H9 (cell line): Measurements from ENCODE around the gene FSD1. TPM values are rescaled to one million over a fixed set of nuclear protein-coding genes. Genes with fewer than 3 reads are reported as not detected.

Source experiments
- DNase-seq: peaks from one replicate; pipeline ENCODE4 v3.0.0-alpha.2; 2017
- H2AFZ ChIP-seq: one replicate; pipeline ENCODE4 v1.6.1; 2013; ENCODE audit warnings: mild to moderate bottlenecking, low read length, control low read depth, moderate library complexity
- H2AK5ac ChIP-seq: 2 replicates; pipeline ENCODE4 v1.6.1; 2013; ENCODE audit warnings: low read length, control low read depth, mixed read lengths; ENCODE audit not compliant: insufficient read length
- H2BK120ac ChIP-seq: one replicate; pipeline ENCODE4 v1.6.1; 2013; ENCODE audit warnings: low read depth, mild to moderate bottlenecking, low read length, control low read depth, inconsistent platforms; ENCODE audit not compliant: poor library complexity, severe bottlenecking
- H2BK12ac ChIP-seq: 2 replicates; pipeline ENCODE4 v1.6.1; 2013; ENCODE audit warnings: low read length, control low read depth, mixed read lengths, low read depth; ENCODE audit not compliant: insufficient read length
- H2BK15ac ChIP-seq: 2 replicates; pipeline ENCODE4 v1.6.1; 2013; ENCODE audit warnings: low read depth, low read length, control low read depth
- H2BK20ac ChIP-seq: one replicate; pipeline ENCODE4 v1.6.1; 2013; ENCODE audit warnings: low read depth, mild to moderate bottlenecking, low read length, control low read depth, inconsistent platforms; ENCODE audit not compliant: poor library complexity, severe bottlenecking
- H2BK5ac ChIP-seq: 2 replicates; pipeline ENCODE4 v1.6.1; 2013; ENCODE audit warnings: low read length, control low read depth, mixed read lengths; ENCODE audit not compliant: insufficient read length
- H3K14ac ChIP-seq: 2 replicates; pipeline ENCODE4 v1.6.1; 2013; ENCODE audit warnings: low read length, control low read depth; ENCODE audit not compliant: insufficient read depth
- H3K18ac ChIP-seq: 2 replicates; pipeline ENCODE4 v1.6.1; 2013; ENCODE audit warnings: low read depth, mild to moderate bottlenecking, mixed read lengths, low read length, control low read depth; ENCODE audit not compliant: insufficient read length
- H3K23ac ChIP-seq: 2 replicates; pipeline ENCODE4 v1.6.1; 2013; ENCODE audit warnings: low read length, control low read depth, mixed read lengths, low read depth; ENCODE audit not compliant: insufficient read length
- H3K23me2 ChIP-seq: 2 replicates; pipeline ENCODE4 v1.6.1; 2013; ENCODE audit warnings: low read depth, mild to moderate bottlenecking, mixed read lengths, low read length, control low read depth; ENCODE audit not compliant: insufficient read length, poor library complexity, severe bottlenecking
- H3K27ac ChIP-seq: 2 replicates; pipeline ENCODE4 v1.5.1; 2013; ENCODE audit warnings: low read length, control low read depth, mixed read lengths, low read depth; ENCODE audit not compliant: insufficient read length
- H3K27me3 ChIP-seq: 2 replicates; pipeline ENCODE4 v1.6.1; 2013; ENCODE audit warnings: low read length, control low read depth, inconsistent platforms; ENCODE audit not compliant: insufficient read depth
- H3K4ac ChIP-seq: 2 replicates; pipeline ENCODE4 v1.6.1; 2013; ENCODE audit warnings: low read depth, mild to moderate bottlenecking, control low read depth, inconsistent platforms, low read length, moderate library complexity
- H3K4me1 ChIP-seq: 2 replicates; pipeline ENCODE4 v1.6.1; 2013; ENCODE audit warnings: low read length, control low read depth, inconsistent platforms; ENCODE audit not compliant: insufficient read depth
- H3K4me2 ChIP-seq: 2 replicates; pipeline ENCODE4 v1.6.1; 2013; ENCODE audit warnings: low read length, control low read depth, mixed read lengths; ENCODE audit not compliant: insufficient read length, insufficient read depth
- H3K56ac ChIP-seq: 2 replicates; pipeline ENCODE4 v1.6.1; 2013; ENCODE audit warnings: low read depth, mild to moderate bottlenecking, mixed read lengths, low read length, control low read depth; ENCODE audit not compliant: insufficient read length
- H3K79me1 ChIP-seq: 2 replicates; pipeline ENCODE4 v1.6.1; 2013; ENCODE audit warnings: low read depth, mild to moderate bottlenecking, moderate library complexity, low read length, control low read depth, inconsistent platforms; ENCODE audit not compliant: insufficient read depth, poor library complexity, severe bottlenecking
- H3K79me2 ChIP-seq: 2 replicates; pipeline ENCODE4 v1.6.1; 2013; ENCODE audit warnings: low read length, control low read depth, inconsistent platforms; ENCODE audit not compliant: insufficient read depth
- H3K9ac ChIP-seq: 2 replicates; pipeline ENCODE4 v1.6.1; 2013; ENCODE audit warnings: low read length, control low read depth, mixed read lengths; ENCODE audit not compliant: insufficient read length; ENCODE audit errors: extremely low read depth
- H3K9me3 ChIP-seq: one replicate; pipeline ENCODE4 v1.6.1; 2013; ENCODE audit warnings: low read depth, low read length, inconsistent platforms; ENCODE audit not compliant: control insufficient read depth
- H3T11ph ChIP-seq: one replicate; pipeline ENCODE4 v1.6.1; 2013; ENCODE audit warnings: mild to moderate bottlenecking, low read length, control low read depth, inconsistent platforms
- H4K20me1 ChIP-seq: one replicate; pipeline ENCODE4 v1.6.1; 2013; ENCODE audit not compliant: control insufficient read depth, insufficient read length, insufficient read depth
- H4K5ac ChIP-seq: 2 replicates; pipeline ENCODE4 v1.6.1; 2013; ENCODE audit warnings: low read depth, mild to moderate bottlenecking, mixed read lengths, low read length, control low read depth; ENCODE audit not compliant: insufficient read length
- H4K8ac ChIP-seq: replicated peaks from 2 replicates; pipeline ENCODE4 v1.6.1; 2013; ENCODE audit warnings: low read length, control low read depth, mixed read lengths, low read depth; ENCODE audit not compliant: insufficient read length
- H4K91ac ChIP-seq: 2 replicates; pipeline ENCODE4 v1.6.1; 2013; ENCODE audit warnings: low read depth, mild to moderate bottlenecking, moderate library complexity, mixed read lengths, low read length, control low read depth; ENCODE audit not compliant: insufficient read length
- H3K27ac Mint-ChIP-seq, 3 experiments: 2 replicates in 2 of 3; 3 replicates in 1 of 3; pipeline ENCODE4 v1.8.0; 2020 to 2021; ENCODE audit warnings: mixed read lengths in 3 of 3, mild to moderate bottlenecking in 1 of 3, moderate library complexity in 1 of 3
- H3K27me3 Mint-ChIP-seq: 2 replicates; pipeline ENCODE4 v1.8.0; 2021; ENCODE audit warnings: low read depth, mild to moderate bottlenecking, moderate library complexity, mixed read lengths
- H3K36me3 Mint-ChIP-seq, 3 experiments: 2 replicates in 2 of 3; 3 replicates in 1 of 3; pipeline ENCODE4 v1.8.0; 2020 to 2021; ENCODE audit warnings: low read depth in 3 of 3, mixed read lengths in 3 of 3; ENCODE audit not compliant: insufficient read depth in 1 of 3
- H3K4me1 Mint-ChIP-seq, 2 experiments: 2 replicates each; pipeline ENCODE4 v1.8.0; 2020; ENCODE audit warnings: mixed read lengths in 2 of 2
- H3K4me3 Mint-ChIP-seq, 2 experiments: 2 replicates in 1 of 2; 3 replicates in 1 of 2; pipeline ENCODE4 v1.8.0; 2020 to 2021; ENCODE audit warnings: mild to moderate bottlenecking in 2 of 2, mixed read lengths in 2 of 2, moderate library complexity in 1 of 2
- H3K9me3 Mint-ChIP-seq, 2 experiments: 2 replicates in 1 of 2; 3 replicates in 1 of 2; pipeline ENCODE4 v1.8.0; 2020; ENCODE audit warnings: mild to moderate bottlenecking in 2 of 2, mixed read lengths in 2 of 2, moderate library complexity in 1 of 2
- WGBS: extraction: QIAGEN DNeasy Blood & Tissue Kit; methylation state at CpG from one replicate; pipeline ENCODE4 v1.1.7; 2013; ENCODE audit warnings: missing lambda C conversion rate, low lambda C conversion rate, mixed read lengths; ENCODE audit not compliant: insufficient read length; ENCODE audit errors: extremely low coverage; 5-methylcytosine and 5-hydroxymethylcytosine counted together
- total RNA-seq: library from RNA; stranded (reverse); gene quantifications from 2 replicates; pipeline ENCODE4 v1.2.1, GENCODE V29; 2021
- TF ChIP-seq, protein P1 (sequence below): fragments of 200-600 bp; sonication (generic); conservative IDR thresholded peaks from 3 replicates; pipeline ENCODE4 v1.8.0; 2021; ENCODE audit warnings: antibody characterized with exemption, mild to moderate bottlenecking

The FSD1 gene
- total RNA-seq, 1 experiment from 2014 or later = 53.6 TPM

DNA sequence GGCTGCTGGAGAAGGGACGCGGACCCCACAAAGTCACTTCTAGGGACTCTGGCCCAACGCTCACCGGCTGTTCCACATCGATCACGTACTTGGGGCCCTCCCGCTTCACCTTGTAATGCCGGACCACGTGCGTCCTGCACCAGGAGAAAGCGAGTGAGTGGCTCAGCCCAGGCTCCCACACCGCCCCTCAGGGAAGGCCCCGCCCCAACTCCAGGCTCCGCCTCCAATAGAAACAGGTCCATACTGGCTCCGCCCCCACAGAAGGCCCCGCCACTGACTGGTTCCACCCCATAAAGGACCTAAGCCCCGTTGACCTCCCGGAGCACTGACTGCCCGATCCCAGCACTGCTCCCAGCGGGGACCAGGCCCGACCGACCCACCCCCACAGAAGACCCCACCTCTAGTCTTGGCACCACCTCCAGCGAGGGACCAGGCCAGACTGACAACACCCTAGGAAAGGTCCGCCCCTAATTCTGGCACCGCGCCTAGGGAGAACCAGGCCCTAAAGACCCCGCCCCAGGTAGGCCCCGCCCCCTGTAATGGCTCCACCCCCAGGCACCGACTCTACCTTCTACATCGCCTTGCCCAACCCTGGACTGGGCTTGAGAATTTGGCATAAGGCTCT, 23.0 kb downstream of the FSD1 start:
- Histone ChIP-seq H3K18ac (peak overlapping the region; percentile 29), H3K79me1 (no peaks in the 10 kb centered on the region), H2AK5ac (no peak overlapping the region), H2BK12ac (no peak overlapping the region), H4K91ac (no peak overlapping the region), H3K79me2 (no peaks in the 10 kb centered on the region), H3K56ac (no peak overlapping the region), H3K9ac (no peak overlapping the region), H4K5ac (no peak overlapping the region), H3K14ac (no peak overlapping the region), H2BK15ac (no peak overlapping the region), H4K8ac (no peak overlapping the region), H3K4me2 (peak overlapping the region; percentile 74), H3T11ph (no peak overlapping the region), H3K9me3 (no peaks in the 10 kb centered on the region), H4K20me1 (no peaks in the 10 kb centered on the region), H2BK5ac (no peak overlapping the region), H3K4me1 (peaks cover 2% of the 10 kb centered on the region; the same call in 1 of the 2 replicates), H3K23me2 (peaks cover 9% of the 10 kb centered on the region), H2BK120ac (no peak overlapping the region), H2BK20ac (no peak overlapping the region), H2AFZ (no peak overlapping the region), H3K27ac (no peak overlapping the region), H3K4ac (no peak overlapping the region), H3K23ac (no peak overlapping the region), H3K27me3 (no peaks in the 10 kb centered on the region)
- peak overlapping the region; percentile 71 to 98 (median 98) for H3K27ac Mint-ChIP-seq
- H3K36me3 Mint-ChIP-seq = peaks cover 2 to 23% (median 9%) of the 10 kb centered on the region in 3 experiments
- DNase-seq = peak; percentile 96
- H3K27me3 Mint-ChIP-seq = peaks cover 2% of the 10 kb centered on the region; the same call in 1 of the 2 replicates
- peak overlapping the region; percentile 57 to 87 for H3K4me3 Mint-ChIP-seq
- WGBS = no CpG with 5 or more reads among the region's 30 CpGs
- TF ChIP-seq, protein P1, sequence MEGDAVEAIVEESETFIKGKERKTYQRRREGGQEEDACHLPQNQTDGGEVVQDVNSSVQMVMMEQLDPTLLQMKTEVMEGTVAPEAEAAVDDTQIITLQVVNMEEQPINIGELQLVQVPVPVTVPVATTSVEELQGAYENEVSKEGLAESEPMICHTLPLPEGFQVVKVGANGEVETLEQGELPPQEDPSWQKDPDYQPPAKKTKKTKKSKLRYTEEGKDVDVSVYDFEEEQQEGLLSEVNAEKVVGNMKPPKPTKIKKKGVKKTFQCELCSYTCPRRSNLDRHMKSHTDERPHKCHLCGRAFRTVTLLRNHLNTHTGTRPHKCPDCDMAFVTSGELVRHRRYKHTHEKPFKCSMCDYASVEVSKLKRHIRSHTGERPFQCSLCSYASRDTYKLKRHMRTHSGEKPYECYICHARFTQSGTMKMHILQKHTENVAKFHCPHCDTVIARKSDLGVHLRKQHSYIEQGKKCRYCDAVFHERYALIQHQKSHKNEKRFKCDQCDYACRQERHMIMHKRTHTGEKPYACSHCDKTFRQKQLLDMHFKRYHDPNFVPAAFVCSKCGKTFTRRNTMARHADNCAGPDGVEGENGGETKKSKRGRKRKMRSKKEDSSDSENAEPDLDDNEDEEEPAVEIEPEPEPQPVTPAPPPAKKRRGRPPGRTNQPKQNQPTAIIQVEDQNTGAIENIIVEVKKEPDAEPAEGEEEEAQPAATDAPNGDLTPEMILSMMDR = no peak
- peaks cover 10 to 15% of the 10 kb centered on the region in 2 experiments for H3K4me1 Mint-ChIP-seq
- no peaks in the 10 kb centered on the region for H3K9me3 Mint-ChIP-seq
